ENCODE data around the gene ST3GAL3.
"Not testable (repeated sequence)": the region's sequence is repeated elsewhere in the genome, so short reads cannot be mapped to it uniquely, and the experiment has no call there.

The ST3GAL3 gene

DNA sequence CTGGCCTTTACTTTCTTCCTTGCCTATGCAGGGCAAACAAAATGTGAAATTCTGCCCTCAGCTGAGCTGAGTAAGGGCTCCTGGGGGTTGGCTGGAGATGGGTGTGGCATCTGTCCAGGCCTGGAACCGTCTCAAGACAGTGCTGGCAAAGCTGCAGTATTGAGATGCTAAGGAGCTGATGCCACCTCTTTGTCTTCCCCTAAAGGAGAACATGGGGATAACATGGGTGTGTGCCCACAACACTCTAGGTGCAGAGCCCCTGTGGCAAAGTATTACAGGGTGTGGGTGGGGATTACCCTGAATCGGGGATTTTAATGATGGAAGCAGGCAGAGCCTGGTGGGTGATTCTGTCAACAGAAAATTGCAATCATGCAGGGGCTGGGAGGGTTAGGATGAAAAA lies 2.5 kb upstream of the ST3GAL3 start:
- DNase-seq = no peak

DNA sequence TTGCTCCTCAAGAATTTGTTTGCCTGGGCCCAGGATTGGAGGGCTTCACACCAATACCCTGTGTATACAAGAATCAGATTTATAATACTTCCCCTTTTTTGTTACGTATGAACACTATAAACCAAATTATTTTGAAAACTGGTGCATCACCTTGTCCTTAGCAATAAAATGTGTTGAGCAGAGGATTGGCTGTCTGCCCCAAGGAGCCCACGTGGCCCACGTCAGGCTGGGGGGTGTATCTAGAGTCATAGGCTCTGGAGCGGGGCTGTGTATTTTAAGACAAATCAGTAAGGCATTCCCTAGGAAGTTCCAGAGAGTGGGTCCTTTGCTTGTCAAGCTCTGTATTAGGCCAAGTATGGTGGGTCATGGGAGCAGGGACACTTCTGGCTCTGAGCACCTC lies 2.0 kb upstream of the ST3GAL3 start:
- no peak for DNase-seq

DNA sequence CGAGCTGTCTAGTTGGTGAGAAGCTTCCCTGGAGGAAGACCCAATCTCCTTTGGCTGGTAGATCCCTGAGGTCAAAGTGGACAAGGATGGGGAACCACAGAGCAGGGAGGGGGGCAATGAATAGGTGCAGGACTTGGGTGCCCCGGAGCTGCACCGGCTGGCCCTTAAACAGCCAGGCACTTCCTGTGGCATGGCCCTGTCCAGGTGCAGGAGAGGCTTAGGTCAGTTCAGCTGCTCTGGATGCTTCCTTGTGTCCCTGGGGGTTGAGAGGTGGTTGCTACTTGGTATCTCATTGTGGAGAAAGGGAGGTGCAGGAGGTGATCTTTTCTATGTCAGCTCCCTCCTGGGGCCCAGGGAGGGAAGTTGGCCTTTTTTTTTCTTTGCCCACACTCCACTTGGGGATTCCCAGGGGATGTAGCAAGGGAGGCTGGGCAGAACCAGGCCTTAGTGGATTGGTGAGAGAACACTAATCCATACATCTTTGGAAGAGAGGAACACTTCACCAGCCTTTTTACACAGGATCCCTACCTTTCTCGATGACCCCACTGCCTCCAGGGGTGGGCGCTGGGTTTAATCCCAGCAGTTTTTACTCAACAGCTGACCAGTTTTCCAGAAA lies 1.2 kb upstream of the ST3GAL3 start:
- DNase-seq = no peak

DNA sequence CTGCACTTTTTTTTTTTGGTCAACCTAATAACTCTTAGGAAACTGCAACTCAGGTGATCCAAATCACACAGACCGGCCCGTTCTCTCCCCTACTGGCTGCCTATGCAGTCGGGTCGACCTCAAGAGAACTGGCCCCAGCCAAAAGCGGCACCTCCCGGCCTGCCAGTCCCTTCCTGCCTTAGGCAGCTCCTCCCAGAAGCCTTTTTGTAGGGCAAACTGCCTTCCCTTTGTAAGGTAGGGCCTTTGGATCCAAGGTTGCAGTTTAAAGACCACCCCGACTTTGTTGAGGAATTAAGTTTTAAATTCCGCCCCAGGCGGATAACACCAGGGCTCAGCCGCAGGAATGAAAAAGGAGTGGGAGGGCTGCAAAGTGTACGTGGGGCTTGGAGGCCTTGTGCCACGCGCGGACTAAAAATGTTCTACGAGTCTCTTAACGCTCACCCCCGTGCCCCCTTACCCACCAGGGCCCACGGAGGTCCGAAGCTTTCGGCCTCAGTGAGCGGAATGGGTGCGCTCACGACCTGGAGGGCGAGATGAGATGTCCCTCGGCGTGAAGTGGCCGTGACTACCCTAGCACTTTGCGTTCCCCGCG lies 642 bp upstream of the ST3GAL3 start:
- DNase-seq = peak in 1 of 2 experiments; percentile 21

DNA sequence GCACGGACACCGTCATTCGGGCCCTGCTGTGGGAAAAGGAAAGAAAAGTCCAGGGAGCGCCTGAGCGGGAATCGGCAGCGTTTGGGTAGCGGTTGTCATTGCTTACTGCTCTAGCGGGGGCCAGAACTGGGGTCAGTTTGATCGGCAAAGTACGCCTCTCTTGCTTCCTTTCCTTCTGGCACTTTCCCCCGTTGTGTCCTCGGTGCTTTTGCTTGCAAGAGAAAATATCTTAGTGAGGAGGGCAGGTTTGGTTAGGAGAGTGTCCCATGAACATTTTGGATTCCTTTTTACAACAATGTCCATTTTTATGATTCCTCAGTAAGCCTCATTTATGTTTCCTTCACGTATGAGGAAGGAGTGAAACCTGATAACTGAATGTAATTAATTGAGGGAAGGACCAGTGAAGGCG lies 670 bp downstream of the ST3GAL3 start:
- DNase-seq = peak in 1 of 2 experiments; percentile 66

DNA sequence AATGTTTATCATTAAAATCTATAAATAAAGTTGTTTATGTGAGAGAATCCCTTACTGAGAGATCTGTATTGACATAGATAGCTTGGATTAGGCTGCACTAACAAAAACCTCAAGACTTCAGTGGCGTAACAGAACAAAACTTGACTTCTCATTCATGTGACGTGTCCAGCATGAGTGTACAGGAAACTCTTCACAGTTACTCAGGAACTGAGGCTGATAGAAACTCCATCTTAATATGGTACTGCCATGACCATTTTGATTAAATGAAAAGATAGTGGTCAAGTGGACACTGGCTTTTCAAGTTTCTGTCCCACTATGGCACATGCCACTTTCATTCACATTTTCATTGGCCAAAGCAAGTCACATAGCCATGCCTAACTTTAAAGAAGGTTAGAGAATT lies 3.7 kb downstream of the ST3GAL3 start:
- DNase-seq = no peak

GRCh38 chr1:43711524-43712386 lies 4.4 kb downstream of the ST3GAL3 start:
- no peak for DNase-seq

- DNase-seq = no peak
Measured at GRCh38 chr1:43716559-43717281, 9.4 kb downstream of the ST3GAL3 start.

DNA sequence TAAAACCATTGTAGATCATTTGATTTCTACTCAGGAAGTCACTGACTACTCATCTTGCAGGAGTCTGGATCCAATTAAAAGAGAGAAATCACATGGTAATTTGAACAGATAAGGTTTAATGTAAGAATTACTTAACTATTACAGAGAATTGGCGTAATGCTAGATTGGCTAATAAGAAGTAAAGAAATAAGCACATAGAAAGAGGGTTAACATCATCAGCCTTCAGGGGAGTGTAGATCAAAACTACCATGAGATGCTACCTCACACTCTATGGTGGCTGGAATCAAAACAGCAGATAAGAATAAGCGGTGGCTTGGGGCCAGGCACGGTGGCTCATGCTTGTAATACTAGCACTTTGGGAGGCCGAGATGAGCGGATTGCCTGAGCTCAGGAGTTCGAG lies 11.7 kb downstream of the ST3GAL3 start:
- DNase-seq = no peak

- not testable (repeated sequence) for DNase-seq
Measured at GRCh38 chr1:43719670-43720419, 12.5 kb downstream of the ST3GAL3 start.

- no peak for DNase-seq
Measured at GRCh38 chr1:43722810-43723209, 15.5 kb downstream of the ST3GAL3 start.

- DNase-seq = no peak
Measured at GRCh38 chr1:43729816-43730463, 22.6 kb downstream of the ST3GAL3 start.

GRCh38 chr1:43731867-43732531 lies 24.7 kb downstream of the ST3GAL3 start:
- peak; percentile 22 to 26 for DNase-seq

DNA sequence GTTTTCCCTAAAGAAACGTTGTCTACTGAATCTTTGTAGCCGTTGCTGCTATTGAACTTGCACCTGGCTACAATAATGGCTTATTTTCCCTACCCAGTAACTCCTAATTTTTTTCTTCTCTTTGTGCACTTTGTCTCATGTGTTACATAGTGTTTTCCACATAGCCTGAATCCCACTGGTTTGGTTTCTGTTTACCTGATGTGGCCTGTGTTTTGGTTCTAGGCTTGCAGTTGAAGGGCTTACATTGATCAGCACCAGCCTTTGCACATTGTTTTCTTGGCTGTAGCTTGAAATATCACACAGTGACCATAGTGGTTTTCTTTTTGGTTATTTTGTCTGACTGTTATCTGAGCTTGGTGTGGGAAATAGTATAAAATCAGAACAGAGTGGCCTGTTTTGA lies 29.5 kb downstream of the ST3GAL3 start:
- peak; percentile 12 to 25 for DNase-seq

- DNase-seq = no peak
Measured at GRCh38 chr1:43742026-43742425, 34.7 kb downstream of the ST3GAL3 start.

DNA sequence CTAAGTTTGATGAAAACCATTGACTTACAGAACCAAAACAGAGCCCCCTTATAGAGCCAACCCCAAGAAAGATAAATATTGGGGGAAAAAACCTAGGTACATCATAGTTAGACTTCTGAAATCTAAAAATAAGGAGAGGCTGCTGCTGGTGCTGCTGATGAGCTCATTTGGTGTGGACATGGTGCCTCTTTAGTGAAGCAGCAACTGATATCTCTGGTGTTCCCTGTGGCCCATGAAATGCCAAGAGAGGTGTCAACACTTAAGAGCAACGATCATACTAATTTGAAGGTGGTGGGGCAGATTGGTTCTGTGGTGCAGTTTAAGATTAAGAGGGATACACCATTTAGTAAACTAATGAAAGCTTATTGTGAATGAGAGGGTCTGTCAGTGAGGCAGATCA lies 35.9 kb downstream of the ST3GAL3 start:
- DNase-seq = no peak

DNA sequence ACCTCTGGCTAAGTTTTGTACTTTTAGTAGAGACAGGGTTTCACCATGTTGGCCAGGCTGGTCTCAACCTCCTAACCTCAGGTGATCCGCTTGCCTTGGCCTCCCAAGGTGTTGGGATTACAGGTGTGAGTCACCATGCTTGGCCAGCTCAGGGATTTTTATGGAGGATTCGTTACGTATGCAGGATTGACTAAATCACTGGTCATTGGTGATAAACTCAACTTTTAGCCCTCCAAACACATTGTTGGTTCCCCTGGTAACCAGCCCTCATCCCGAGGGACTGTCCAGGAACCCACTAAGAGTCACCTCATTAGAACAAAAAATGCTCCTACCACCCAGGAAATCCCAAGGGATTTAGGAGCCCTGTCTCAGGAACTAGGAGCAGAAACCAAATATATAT lies 40.4 kb downstream of the ST3GAL3 start:
- DNase-seq = no peak

- DNase-seq = no peak
Measured at GRCh38 chr1:43750083-43750482, 42.7 kb downstream of the ST3GAL3 start.

- no peak for DNase-seq
Measured at GRCh38 chr1:43753422-43753821, 46.1 kb downstream of the ST3GAL3 start.

DNA sequence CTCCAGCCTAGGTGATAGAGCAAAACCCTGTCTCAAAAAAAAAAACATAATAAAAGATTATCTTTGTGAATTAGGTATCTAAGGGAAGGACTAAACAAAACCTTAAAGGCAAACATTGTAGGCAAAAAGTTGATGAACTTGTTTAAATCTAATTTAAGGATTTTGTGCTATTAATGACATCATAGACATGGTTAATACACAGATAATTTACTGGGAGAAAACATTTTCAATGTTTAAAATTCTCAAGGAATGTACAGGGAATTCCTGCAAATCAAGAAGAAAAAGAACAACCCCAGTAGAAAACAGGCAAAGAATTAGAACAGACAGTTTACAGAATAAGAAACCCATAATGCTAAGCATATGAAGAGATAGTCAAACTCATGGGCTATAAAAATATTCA lies 47.6 kb downstream of the ST3GAL3 start:
- no peak for DNase-seq

GRCh38 chr1:43757343-43758053 lies 50.2 kb downstream of the ST3GAL3 start:
- DNase-seq = no peak
